Activated T-helper 2 cell treated with anti-CD3 and anti-CD28 coated beads, Interferon-gamma antibody, Interleukin-2, Interleukin-4, amounts not matched to agents 10 μg/mL and 5 μg/mL and 100 μg/mL, durations not matched to agents 14 hours and 24 hours and 36 hours (primary cell): Measurements from ENCODE around the gene PPP2R5E. TPM values are rescaled to one million over a fixed set of nuclear protein-coding genes. Genes with fewer than 3 reads are reported as not detected.
"Not testable (repeated sequence)": the region's sequence is repeated elsewhere in the genome, so short reads cannot be mapped to it uniquely, and the experiment has no call there.

Experiments
- DNase-seq: peaks from one replicate; pipeline ENCODE4 v3.0.0; 2021; ENCODE audit warnings: low spot score
- H3K27ac Mint-ChIP-seq: one replicate; pipeline ENCODE4 v1.8.0; 2021; ENCODE audit warnings: mixed read lengths
- H3K27me3 Mint-ChIP-seq: one replicate; pipeline ENCODE4 v1.8.0; 2021; ENCODE audit warnings: low read depth, mixed read lengths
- H3K36me3 Mint-ChIP-seq: one replicate; pipeline ENCODE4 v1.8.0; 2021; ENCODE audit warnings: low read depth, mixed read lengths
- H3K4me1 Mint-ChIP-seq: one replicate; pipeline ENCODE4 v1.8.0; 2021; ENCODE audit warnings: low read depth, mixed read lengths
- H3K4me3 Mint-ChIP-seq: one replicate; pipeline ENCODE4 v1.8.0; 2021; ENCODE audit warnings: low read depth, mild to moderate bottlenecking, moderate library complexity, mixed read lengths
- H3K9me3 Mint-ChIP-seq: one replicate; pipeline ENCODE4 v1.8.0; 2021; ENCODE audit warnings: mixed read lengths
- intact Hi-C: fragments of 100-400 bp; cut with micrococcal nuclease; formaldehyde crosslinking; loops from one replicate; pipeline ENCODE4 v1.15.1; 2023
- total RNA-seq: library from RNA; stranded (reverse); gene quantifications from 2 replicates; pipeline ENCODE4 v1.2.3, GENCODE V29; 2022

PPP2R5E gene
- total RNA-seq, 1 donor from 2014 or later, result 44.1 TPM

DNA sequence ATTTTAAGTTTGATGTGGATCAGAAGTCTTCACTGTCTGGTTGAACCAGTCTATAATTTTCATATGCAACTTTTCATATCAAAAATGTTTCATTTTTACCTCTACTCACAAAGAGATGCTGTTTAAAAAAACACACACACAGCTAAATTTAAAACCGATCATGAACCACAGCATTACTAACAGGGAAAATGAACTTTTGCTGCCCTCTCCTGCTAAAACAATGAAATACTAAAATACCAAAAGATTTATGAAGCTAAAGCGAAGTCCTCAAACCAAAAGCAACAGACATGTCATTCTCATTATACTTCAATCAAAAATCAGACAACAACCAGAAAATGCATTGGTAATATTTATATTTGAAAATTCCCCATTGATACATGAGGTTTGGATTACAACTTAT lies 171.6 kb downstream of the PPP2R5E start:
- DNase-seq, intact Hi-C loops, H3K4me3 Mint-ChIP-seq, H3K9me3 Mint-ChIP-seq, H3K27ac Mint-ChIP-seq, H3K27me3 Mint-ChIP-seq, H3K4me1 Mint-ChIP-seq: not testable (repeated sequence)
- H3K36me3 Mint-ChIP-seq, result peaks cover 32% of the 10 kb centered on the region

GRCh38 chr14:63371033-63371432 lies 172.1 kb downstream of the PPP2R5E start:
- Mint-ChIP-seq H3K9me3 (no peaks in the 10 kb centered on the region), H3K4me1 (no peaks in the 10 kb centered on the region), H3K4me3 (no peak overlapping the region), H3K27me3 (peaks cover 5% of the 10 kb centered on the region), H3K27ac (no peak overlapping the region), H3K36me3 (peaks cover 31% of the 10 kb centered on the region)
- intact Hi-C loops, result no loop called here
- DNase-seq, result no peak

GRCh38 chr14:63367742-63368364 lies 175.3 kb downstream of the PPP2R5E start:
- H3K4me1 Mint-ChIP-seq, result no peaks in the 10 kb centered on the region
- DNase-seq, result no peak
- H3K36me3 Mint-ChIP-seq, result peaks cover 12% of the 10 kb centered on the region
- H3K4me3 Mint-ChIP-seq, result no peak overlapping the region
- H3K9me3 Mint-ChIP-seq, result no peaks in the 10 kb centered on the region
- intact Hi-C loops, result no loop called here
- H3K27ac Mint-ChIP-seq, result no peak overlapping the region
- peaks cover 7% of the 10 kb centered on the region for H3K27me3 Mint-ChIP-seq

- Mint-ChIP-seq H3K36me3 (no peaks in the 10 kb centered on the region), H3K9me3 (no peaks in the 10 kb centered on the region), H3K27me3 (peaks cover 18% of the 10 kb centered on the region), H3K27ac (no peak overlapping the region), H3K4me1 (no peaks in the 10 kb centered on the region), H3K4me3 (no peak overlapping the region)
- intact Hi-C loops, result no loop called here
- no peak for DNase-seq
Observed at GRCh38 chr14:63362389-63362819, 180.8 kb downstream of the PPP2R5E start.

DNA sequence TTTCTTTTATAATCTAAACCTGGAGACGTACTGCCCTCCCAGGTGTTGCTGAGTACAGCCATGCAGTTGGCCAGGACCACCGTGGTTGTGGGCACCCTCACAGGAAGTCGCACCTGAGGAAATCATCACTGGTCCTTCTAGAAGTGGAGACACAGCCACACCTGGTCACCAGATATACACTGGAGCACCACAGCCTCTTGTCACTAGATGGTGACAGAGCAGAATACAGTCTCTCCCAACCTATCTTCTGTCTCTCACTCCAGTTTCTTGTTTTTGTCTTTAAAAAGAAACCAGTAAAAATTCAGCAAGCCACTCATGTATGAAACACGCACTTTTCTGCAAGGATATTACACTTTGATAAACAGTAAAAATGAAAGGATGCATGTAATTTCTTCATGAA lies 181.4 kb downstream of the PPP2R5E start:
- DNase-seq, result no peak
- Mint-ChIP-seq H3K27me3 (peaks cover 17% of the 10 kb centered on the region), H3K36me3 (no peaks in the 10 kb centered on the region), H3K27ac (no peak overlapping the region), H3K4me1 (no peaks in the 10 kb centered on the region), H3K4me3 (no peak overlapping the region), H3K9me3 (no peaks in the 10 kb centered on the region)
- intact Hi-C loops, result no loop called here

DNA sequence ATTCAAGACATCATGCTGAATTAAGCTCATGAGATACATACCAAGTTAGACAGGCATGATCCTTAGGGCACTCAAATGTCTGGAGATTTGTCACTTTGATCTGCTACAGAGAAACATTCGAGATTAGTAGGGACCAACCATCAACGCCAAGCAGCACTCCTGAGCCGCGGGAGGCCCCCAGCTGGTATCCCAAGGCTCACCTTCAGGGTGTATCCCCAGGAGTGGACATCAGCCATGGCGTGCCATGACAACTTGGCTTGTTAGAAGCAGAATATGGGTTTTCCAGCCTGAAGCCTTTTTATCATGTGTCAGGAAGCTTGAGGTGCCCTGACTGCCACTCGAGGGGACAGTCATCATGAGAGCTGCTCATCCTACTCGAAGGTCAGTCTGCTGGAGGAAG lies 185.3 kb downstream of the PPP2R5E start:
- H3K4me1 Mint-ChIP-seq, result no peaks in the 10 kb centered on the region
- no peaks in the 10 kb centered on the region for H3K36me3 Mint-ChIP-seq
- no peak overlapping the region for H3K27ac Mint-ChIP-seq
- no peak overlapping the region for H3K4me3 Mint-ChIP-seq
- intact Hi-C loops, result no loop called here
- H3K27me3 Mint-ChIP-seq, result peaks cover 23% of the 10 kb centered on the region
- no peaks in the 10 kb centered on the region for H3K9me3 Mint-ChIP-seq
- no peak for DNase-seq

GRCh38 chr14:63345826-63346225 lies 197.4 kb downstream of the PPP2R5E start:
- no peaks in the 10 kb centered on the region for H3K36me3 Mint-ChIP-seq
- intact Hi-C loops, result no loop called here
- H3K27me3 Mint-ChIP-seq, result peaks cover 17% of the 10 kb centered on the region
- no peak for DNase-seq
- H3K4me3 Mint-ChIP-seq, result no peak overlapping the region
- no peaks in the 10 kb centered on the region for H3K4me1 Mint-ChIP-seq
- H3K9me3 Mint-ChIP-seq, result no peaks in the 10 kb centered on the region
- H3K27ac Mint-ChIP-seq, result no peak overlapping the region

DNA sequence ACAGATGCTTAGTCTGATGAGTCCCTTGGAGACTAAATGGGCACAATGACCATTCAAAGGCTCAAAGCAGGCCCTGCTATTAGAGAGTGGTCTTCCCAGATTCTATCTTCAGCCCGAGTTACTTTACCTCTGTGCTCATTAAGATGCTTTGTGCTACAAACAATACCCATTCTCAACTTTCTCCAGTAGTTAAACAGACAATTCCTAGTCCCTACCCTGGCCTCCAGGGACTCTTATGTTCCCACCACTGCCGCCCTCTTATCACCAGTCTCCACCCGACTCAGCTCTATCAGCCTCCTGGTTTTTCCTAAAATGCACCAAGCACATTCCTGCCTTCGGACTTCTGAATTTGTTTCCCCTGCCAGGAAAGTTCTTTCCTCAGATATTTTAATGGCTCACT lies 198.8 kb downstream of the PPP2R5E start:
- H3K36me3 Mint-ChIP-seq, result no peaks in the 10 kb centered on the region
- H3K27ac Mint-ChIP-seq, result no peak overlapping the region
- peaks cover 17% of the 10 kb centered on the region for H3K27me3 Mint-ChIP-seq
- intact Hi-C loops, result no loop called here
- no peak overlapping the region for H3K4me3 Mint-ChIP-seq
- H3K4me1 Mint-ChIP-seq, result no peaks in the 10 kb centered on the region
- DNase-seq, result no peak
- H3K9me3 Mint-ChIP-seq, result no peaks in the 10 kb centered on the region

DNA sequence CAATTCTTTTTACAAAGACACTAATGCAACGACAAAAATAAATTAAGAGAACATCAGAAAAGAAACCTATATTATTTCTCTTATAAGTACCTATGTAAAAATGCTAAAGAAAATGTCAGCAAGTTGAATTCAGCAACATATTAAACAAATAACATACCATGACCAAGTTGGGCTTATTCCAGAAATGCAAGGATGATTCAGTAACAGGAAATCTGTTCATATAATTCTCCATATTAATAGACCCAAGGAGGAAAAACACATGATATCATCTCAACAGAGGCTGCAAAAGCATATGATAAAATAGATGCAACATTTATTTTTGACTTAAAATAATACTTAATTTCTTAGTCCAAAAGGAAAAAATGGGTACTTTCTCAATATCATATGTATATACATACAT lies 199.3 kb downstream of the PPP2R5E start:
- Mint-ChIP-seq H3K4me3 (no peak overlapping the region), H3K9me3 (no peaks in the 10 kb centered on the region), H3K36me3 (no peaks in the 10 kb centered on the region), H3K27me3 (peaks cover 17% of the 10 kb centered on the region), H3K27ac (no peak overlapping the region), H3K4me1 (no peaks in the 10 kb centered on the region)
- intact Hi-C loops, result no loop called here
- DNase-seq, result no peak

GRCh38 chr14:63342371-63342770 lies 200.8 kb downstream of the PPP2R5E start:
- Mint-ChIP-seq H3K4me3 (no peak overlapping the region), H3K9me3 (no peaks in the 10 kb centered on the region), H3K4me1 (no peaks in the 10 kb centered on the region), H3K36me3 (no peaks in the 10 kb centered on the region), H3K27ac (no peak overlapping the region), H3K27me3 (peaks cover 18% of the 10 kb centered on the region)
- no peak for DNase-seq
- intact Hi-C loops, result no loop called here

- H3K27ac Mint-ChIP-seq, result no peak overlapping the region
- no peaks in the 10 kb centered on the region for H3K27me3 Mint-ChIP-seq
- DNase-seq, result no peak
- H3K9me3 Mint-ChIP-seq, result no peaks in the 10 kb centered on the region
- intact Hi-C loops, result no loop called here
- H3K36me3 Mint-ChIP-seq, result no peaks in the 10 kb centered on the region
- H3K4me3 Mint-ChIP-seq, result no peak overlapping the region
- H3K4me1 Mint-ChIP-seq, result no peaks in the 10 kb centered on the region
Observed at GRCh38 chr14:63328787-63329737, 214.1 kb downstream of the PPP2R5E start.

- no peaks in the 10 kb centered on the region for H3K27me3 Mint-ChIP-seq
- no peak for DNase-seq
Observed at GRCh38 chr14:63326840-63327239, 216.3 kb downstream of the PPP2R5E start.

DNA sequence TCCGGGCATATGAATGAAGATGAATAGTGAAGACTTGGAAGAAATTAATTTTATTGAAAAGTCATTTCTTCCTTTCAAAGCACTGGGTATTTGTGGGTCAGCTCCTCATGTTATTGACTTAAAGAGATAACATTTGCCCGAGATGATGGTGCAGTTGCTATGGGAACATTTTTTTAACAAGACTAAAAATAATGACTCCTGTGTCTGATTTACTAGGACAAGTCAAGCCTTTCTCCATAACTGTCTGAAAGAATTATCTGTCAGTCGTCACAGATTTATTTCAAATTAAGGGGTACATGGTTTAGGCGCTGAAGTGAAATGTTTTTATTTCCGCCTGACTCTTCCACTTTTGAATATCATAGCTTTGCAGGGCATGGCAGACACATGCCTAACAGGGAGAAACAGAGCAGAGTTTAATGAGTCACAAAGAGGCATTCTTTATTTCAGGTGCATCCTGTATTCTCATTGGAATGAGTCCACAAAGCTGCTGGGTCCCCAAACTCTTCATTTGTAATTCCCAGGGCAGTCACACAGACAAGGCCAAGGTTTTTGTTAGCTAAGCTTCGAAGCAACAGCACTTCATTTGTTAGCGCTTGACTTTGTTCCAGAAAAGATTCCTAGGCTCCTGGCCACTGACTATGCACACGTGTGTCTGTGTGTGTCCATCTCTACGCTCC lies 220.1 kb downstream of the PPP2R5E start:
- Mint-ChIP-seq H3K36me3 (no peaks in the 10 kb centered on the region), H3K4me3 (no peak overlapping the region), H3K4me1 (no peaks in the 10 kb centered on the region), H3K9me3 (no peaks in the 10 kb centered on the region), H3K27ac (no peak overlapping the region), H3K27me3 (no peaks in the 10 kb centered on the region)
- no peak for DNase-seq
- intact Hi-C loops, result no loop called here

More at GRCh38 chr14:63326840-63327239, 216.3 kb downstream of the PPP2R5E start:
- H3K9me3 Mint-ChIP-seq, result no peaks in the 10 kb centered on the region
- no peak overlapping the region for H3K27ac Mint-ChIP-seq
- H3K36me3 Mint-ChIP-seq, result no peaks in the 10 kb centered on the region
- H3K4me3 Mint-ChIP-seq, result no peak overlapping the region
- intact Hi-C loops, result no loop called here
- no peaks in the 10 kb centered on the region for H3K4me1 Mint-ChIP-seq
